Neural progenitor cell (in vitro differentiated cells): ENCODE results near the gene RBM42.

ENCODE experiments used
- EZH2 ChIP-seq: fragments of 200-600 bp; sonication (generic); IDR thresholded peaks from 2 replicates; pipeline ENCODE4 v1.6.1; 2017; ENCODE audit warnings: antibody characterized with exemption, mild to moderate bottlenecking, moderate library complexity
- EZH2phosphoT487 ChIP-seq: fragments of 200-600 bp; sonication (generic); IDR thresholded peaks from 2 replicates; pipeline ENCODE4 v1.6.1; 2017; ENCODE audit warnings: antibody characterized with exemption
- TF ChIP-seq, protein P1 (sequence below): fragments of 200-600 bp; sonication (generic); IDR thresholded peaks from 2 replicates; pipeline ENCODE4 v1.5.1; 2017; ENCODE audit warnings: antibody characterized with exemption, mild to moderate bottlenecking

- TF ChIP-seq, protein P1, sequence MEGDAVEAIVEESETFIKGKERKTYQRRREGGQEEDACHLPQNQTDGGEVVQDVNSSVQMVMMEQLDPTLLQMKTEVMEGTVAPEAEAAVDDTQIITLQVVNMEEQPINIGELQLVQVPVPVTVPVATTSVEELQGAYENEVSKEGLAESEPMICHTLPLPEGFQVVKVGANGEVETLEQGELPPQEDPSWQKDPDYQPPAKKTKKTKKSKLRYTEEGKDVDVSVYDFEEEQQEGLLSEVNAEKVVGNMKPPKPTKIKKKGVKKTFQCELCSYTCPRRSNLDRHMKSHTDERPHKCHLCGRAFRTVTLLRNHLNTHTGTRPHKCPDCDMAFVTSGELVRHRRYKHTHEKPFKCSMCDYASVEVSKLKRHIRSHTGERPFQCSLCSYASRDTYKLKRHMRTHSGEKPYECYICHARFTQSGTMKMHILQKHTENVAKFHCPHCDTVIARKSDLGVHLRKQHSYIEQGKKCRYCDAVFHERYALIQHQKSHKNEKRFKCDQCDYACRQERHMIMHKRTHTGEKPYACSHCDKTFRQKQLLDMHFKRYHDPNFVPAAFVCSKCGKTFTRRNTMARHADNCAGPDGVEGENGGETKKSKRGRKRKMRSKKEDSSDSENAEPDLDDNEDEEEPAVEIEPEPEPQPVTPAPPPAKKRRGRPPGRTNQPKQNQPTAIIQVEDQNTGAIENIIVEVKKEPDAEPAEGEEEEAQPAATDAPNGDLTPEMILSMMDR, result no peak
- no peak for TF ChIP-seq EZH2
- TF ChIP-seq EZH2phosphoT487, result no peak
Observed at GRCh38 chr19:35645680-35646511, 17.1 kb downstream of the RBM42 start.
